ENCODE results near the gene CCDC197. TPM values are rescaled to one million over a fixed set of nuclear protein-coding genes. Genes with fewer than 3 reads are reported as not detected.

Gene CCDC197
- total RNA-seq, 2 donors from 2014 or later: not detected

- intact Hi-C loops (cut with DNase I): no loop called here
Measured at GRCh38 chr14:94016446-94016976, 19.4 kb downstream of the CCDC197 start.

GRCh38 chr14:94018308-94018707 is 21.2 kb downstream of the CCDC197 start:
- DNase-seq (ENCODE audit: low spot score): no peak
- intact Hi-C loops (cut with DNase I): no loop called here

More at GRCh38 chr14:94016446-94016976, 19.4 kb downstream of the CCDC197 start:
- DNase-seq (ENCODE audit: low spot score): no peak

DNA sequence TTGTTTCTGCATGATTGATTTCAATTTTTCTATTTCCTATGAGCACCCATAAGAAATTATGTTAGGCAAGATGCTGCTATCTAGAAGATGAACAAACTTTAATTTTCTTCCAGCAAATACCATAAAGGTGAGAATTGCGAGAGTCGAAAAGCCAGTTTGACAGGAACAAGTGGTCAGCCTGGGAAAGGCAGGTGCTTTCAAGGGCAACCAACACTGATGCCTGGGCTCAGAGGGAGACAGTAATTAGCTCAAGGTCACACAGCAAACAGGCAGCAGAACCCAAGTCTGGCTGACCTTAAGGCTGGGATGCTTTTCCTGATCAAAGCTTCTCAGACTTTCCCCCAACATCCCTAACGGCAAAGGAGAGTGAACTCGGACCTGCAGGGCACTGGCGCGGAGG is 22.2 kb downstream of the CCDC197 start:
- intact Hi-C loops (cut with DNase I): no loop called here

GRCh38 chr14:94020267-94020666 is 23.2 kb downstream of the CCDC197 start:
- DNase-seq (ENCODE audit: low spot score): no peak
- intact Hi-C loops (cut with DNase I): no loop called here

More for the DNA sequence above, 22.2 kb downstream of the CCDC197 start:
- DNase-seq (ENCODE audit: low spot score): no peak

DNA sequence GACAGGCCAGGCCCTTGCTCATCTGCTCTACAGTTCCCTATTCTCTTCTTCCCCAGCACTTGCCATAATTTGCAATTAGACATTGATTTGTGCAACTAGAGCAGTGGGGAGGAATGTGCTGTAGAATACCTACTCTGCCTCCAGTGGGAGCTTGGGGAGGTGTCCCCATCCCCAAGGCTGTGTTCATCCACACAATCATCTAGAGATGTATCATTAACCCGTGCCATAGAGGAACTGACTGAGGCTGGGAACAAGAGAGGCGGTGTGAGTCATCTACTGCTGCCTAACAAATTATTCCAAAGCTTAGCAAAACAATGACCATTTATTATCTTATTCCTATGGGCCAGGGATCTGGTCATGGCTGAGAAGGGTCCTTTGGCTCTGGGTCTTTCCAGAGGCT is 23.9 kb downstream of the CCDC197 start:
- no peak for DNase-seq (ENCODE audit: low spot score)
- intact Hi-C loops (cut with DNase I): no loop called here

DNA sequence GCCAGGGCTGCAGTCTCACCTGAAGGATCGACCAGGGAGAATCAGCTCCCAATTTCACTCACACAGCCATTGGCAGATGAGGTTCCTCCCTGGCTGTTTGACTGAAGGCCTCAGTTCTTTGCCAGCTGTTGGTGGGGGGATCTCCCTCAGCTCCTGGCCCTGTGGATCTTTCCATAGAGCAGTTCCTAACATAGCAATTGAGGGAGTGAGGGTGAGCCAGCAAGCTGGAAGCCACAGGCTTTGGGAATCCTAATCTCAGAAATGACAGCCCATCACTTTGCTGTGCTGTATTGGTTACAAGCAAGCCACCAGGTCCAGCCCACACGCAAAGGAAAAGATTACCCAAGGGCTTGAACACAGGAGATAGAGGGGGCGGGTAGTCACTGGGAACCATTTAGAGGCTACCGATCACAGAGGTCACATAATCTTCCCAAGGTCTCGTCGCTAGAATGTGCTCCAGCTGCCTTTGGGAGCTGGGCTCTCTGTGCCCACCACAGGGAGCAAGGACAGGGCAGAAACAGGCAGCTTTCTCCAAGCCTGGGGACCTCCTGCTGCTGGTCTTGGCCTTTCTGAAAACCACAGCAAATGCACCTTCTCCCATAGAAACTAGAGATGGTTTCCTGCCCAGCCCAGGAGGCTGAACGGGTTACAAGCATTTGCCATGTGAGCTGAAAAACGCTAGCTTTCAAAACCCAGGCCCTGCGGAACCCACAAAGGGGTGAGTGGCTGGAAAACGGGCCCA is 24.5 kb downstream of the CCDC197 start:
- intact Hi-C loops (cut with DNase I): no loop called here
- no peak for DNase-seq (ENCODE audit: low spot score)

- DNase-seq (ENCODE audit: low spot score): no peak
- intact Hi-C loops (cut with DNase I): no loop called here
Measured at GRCh38 chr14:94022532-94023411, 25.7 kb downstream of the CCDC197 start.

GRCh38 chr14:94024549-94024948 is 27.4 kb downstream of the CCDC197 start:
- DNase-seq (ENCODE audit: low spot score): no peak
- intact Hi-C loops (cut with DNase I): no loop called here

DNA sequence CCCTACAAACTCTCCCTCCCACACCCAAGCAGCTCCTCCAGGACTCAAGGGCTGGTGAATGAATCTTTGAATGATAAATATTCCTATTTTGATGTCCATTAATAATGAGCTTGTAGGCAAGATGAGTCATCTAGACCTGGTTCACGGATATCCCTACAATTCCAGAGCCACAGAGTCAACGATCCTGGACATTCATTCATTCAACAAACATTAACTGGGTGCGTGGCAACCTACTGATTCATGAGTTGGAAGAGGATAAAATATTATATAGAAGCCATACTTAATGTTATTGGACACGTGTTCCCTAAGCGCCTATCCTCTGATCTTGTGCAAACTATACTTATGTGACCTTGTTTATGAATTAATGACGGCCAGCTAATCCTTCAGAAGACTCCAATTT is 28.6 kb downstream of the CCDC197 start:
- intact Hi-C loops (cut with DNase I): no loop called here
- no peak for DNase-seq (ENCODE audit: low spot score)

GRCh38 chr14:94026173-94026888 is 29.2 kb downstream of the CCDC197 start, which contains the start of gene OTUB2:
Gene OTUB2, plus strand, starts transcription at chr14:94026340. Its CDS starts 198 bp downstream, at chr14:94026538.
- intact Hi-C loops (cut with DNase I): no loop called here
- DNase-seq (ENCODE audit: low spot score): peak; percentile 99

DNA sequence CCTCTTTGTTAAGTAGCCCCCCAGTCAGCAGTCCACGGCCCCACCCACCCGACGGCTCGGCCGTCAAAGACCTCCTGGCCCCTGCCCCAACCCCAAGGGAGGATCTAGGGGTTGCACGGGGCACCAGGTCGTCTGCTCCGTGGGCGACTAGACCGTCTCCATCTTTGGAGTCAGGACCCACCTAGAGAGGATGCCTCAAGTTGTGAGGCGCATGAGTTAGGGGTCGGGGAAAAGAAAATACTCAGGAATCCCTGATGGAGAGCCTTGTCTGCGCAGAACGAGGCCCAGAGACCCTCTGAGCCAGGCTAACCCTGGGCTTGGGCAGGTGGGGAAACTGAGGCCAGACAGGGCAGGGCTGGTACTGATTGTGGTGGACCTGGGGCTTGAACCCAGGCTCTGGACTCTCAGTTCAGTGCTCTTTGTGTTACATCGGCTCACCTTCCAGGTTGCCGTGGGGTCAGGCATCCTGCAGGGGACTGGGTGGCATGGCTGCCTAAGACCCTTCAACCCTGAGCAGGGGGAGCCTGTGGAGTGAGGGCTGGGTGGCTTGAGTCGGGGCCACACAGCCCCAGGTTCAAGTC is 29.9 kb downstream of the CCDC197 start:
- no peak for DNase-seq (ENCODE audit: low spot score)
- intact Hi-C loops (cut with DNase I): no loop called here

DNA sequence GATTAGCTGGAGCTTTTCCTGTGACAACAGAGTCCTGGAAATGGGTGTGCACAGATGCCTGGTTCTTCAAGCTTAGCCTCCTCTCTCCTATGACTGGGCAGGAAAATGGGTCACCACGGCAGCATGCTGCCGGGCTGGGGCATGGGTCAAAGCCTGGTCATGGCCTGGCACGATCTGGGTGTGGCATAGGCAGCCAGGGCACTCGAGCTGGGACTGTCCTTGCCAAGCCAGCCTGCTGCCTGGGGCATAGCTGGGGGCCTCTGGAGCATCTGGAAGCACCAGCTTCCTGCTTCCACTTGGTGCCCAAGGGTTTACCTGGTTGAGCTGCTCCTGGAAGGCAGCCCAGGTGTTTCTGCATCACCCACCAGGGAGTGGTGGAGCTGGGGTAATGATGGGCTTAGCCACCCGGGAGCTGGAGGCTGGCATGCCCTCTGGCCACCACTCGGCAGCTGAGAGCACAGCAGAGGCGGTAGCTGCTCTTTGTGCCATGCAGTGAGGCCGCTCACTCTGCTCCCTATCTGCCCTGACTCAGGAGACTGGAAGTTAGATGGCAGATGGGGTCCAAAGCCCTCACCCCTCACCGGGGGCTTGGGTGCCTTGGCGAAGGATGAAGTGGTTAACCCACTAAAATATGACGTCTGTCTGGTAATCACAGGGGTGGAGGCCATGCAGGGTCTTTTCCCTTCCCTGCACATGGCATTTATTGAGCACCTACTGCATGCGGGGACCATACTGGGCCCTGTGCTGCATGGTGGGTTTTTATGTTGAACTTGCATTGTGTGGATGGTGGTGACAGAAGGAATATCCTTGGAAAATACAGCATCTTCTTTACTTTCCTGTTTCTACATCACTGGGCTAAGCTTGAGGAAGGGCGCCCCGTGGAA is 30.7 kb downstream of the CCDC197 start:
- no peak for DNase-seq (ENCODE audit: low spot score)
- intact Hi-C loops (cut with DNase I): no loop called here

- intact Hi-C loops (cut with DNase I): no loop called here
- DNase-seq (ENCODE audit: low spot score): no peak
Measured at GRCh38 chr14:94028450-94028826, 31.3 kb downstream of the CCDC197 start.

DNA sequence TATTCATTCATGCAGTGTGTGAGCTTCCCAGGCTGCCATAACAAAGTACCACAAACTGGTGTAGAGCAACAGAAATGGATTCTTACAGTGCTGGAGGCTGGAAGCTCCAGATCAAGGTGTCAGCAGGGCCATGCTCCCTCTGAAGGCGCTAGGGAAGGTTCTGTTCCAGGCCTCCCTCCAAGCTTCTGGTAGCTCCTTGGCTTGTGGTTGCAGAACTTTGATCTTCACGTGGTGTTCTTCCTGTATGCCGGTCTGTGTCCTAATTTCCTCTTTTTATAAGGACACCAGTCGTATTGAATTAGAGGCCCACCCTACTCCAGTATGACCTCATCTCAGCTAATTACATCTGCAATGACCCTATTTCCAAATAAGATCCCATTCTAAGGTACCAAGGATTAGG is 32.2 kb downstream of the CCDC197 start:
- intact Hi-C loops (cut with DNase I): no loop called here
- no peak for DNase-seq (ENCODE audit: low spot score)

DNA sequence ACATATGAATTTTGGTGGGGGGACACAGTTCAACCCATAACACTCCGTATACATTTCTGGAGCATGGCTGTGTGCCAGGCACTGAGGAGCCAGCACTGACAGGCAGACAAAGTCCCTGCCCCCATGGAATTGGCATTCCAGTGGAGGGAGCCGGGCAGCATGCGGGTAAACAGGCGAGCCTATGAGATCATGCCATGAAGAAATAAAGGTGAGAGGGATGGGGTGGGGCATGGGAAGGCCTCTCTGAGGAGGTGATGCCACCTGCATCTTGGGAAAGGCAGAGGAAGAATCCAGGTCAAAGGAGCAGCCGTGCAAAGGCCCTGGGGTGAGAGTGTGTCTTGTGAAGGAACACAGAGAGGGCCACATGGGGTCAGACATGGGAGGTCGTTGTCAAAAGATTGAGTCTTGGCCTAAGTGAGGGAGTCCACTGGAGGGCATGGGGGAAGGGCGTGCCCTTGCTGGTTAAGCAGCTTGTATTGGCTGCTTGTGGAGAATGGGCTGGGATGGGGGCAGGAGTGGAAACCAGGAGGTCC is 32.6 kb downstream of the CCDC197 start:
- no peak for DNase-seq (ENCODE audit: low spot score)
- intact Hi-C loops (cut with DNase I): no loop called here

DNA sequence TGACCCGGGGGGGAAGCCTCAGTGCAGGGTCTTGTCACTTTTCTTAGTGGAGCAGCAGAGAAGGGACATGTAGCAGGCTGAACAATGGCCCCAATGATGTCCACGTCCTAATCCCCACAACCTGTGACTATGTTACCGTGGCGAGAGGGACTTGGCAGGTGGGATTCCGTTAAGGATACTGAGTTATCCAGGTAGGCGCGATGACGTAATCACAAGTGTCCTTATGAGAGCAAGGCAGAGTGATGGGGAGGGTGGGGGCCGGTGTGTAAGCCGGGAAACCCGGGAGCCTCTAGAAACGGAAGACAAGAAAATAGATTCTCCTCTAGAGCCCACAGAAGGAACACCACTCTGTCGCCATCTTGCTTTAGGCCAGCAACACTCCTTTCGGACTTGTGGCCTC is 33.5 kb downstream of the CCDC197 start:
- intact Hi-C loops (cut with DNase I): no loop called here

DNA sequence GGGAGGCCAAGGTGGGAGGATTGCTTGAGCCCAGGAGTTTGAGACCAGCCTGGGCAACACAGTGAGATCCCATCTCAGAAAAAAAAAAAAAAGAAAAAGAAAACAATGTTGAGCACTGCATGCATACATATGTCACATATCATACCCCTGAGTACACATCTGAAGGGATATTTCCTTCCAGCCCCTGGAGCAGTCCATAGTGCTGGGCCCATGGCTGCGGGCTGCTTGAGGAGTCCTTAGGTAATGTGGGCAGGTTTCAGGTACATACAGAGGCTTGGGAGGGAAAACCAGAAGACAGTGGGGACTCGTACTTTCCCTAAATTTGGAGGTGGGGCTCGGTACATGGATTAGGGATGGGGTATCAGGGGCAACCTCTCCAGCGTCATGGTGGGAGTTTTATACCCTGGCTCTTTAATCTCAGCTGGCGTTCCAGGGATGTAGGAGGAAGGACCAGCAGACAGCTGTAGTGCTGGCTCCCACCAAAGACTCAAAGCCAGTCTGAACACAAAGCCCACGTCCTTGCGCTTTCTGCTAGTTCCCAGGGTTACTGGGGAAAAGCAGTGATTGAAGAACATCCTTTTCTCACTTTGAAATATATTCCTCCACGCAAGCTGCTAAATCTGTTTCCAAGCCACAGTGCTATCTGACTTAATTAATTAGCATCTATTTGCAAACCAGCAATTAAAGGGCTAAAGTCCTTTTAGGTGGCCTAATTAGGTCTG is 34.2 kb downstream of the CCDC197 start:
- intact Hi-C loops (cut with DNase I): no loop called here

More for the DNA sequence above, 33.5 kb downstream of the CCDC197 start:
- no peak for DNase-seq (ENCODE audit: low spot score)

More for the DNA sequence above, 34.2 kb downstream of the CCDC197 start:
- no peak for DNase-seq (ENCODE audit: low spot score)
